ENCODE data around the gene TRIB2. TPM values are rescaled to one million over a fixed set of nuclear protein-coding genes. Genes with fewer than 3 reads are reported as not detected.

TRIB2 gene
- total RNA-seq, 1 donor from 2014 or later = 68.8 TPM

- H3K27ac ChIP-seq = no peak overlapping the region
- H3K36me3 ChIP-seq = no peaks in the 10 kb centered on the region
- peaks cover 5% of the 10 kb centered on the region for H3K27me3 Mint-ChIP-seq (ENCODE audit: insufficient read depth, low read depth)
- H3F3A ChIP-seq (ENCODE audit: low read depth) = no peaks in the 10 kb centered on the region
- H3K9me3 Mint-ChIP-seq = peaks cover 17% of the 10 kb centered on the region
- H3K79me2 ChIP-seq (ENCODE audit: low read depth) = no peaks in the 10 kb centered on the region
- TF ChIP-seq EZH2phosphoT487 (IDR thresholded peaks at IDR 0.05) = no peak
- TF ChIP-seq EZH2 (IDR thresholded peaks at IDR 0.05) = no peak
- TF ChIP-seq CTCF (IDR thresholded peaks at IDR 0.05) = no peak
- H4K20me1 ChIP-seq (ENCODE audit: low read depth) = no peaks in the 10 kb centered on the region
- no peaks in the 10 kb centered on the region for H3K27me3 ChIP-seq
- H2AFZ ChIP-seq (replicated peaks) = no peak overlapping the region
- no peak overlapping the region for H3K9ac ChIP-seq
- H3K36me3 Mint-ChIP-seq = no peaks in the 10 kb centered on the region
- no peak overlapping the region for H3K4me2 ChIP-seq
- no peak overlapping the region for H3K4me3 Mint-ChIP-seq
- peak overlapping the region; percentile 20 for H3K27ac Mint-ChIP-seq
- no peak for DNase-seq (ENCODE audit: low spot score)
- no peak overlapping the region for H3K4me3 ChIP-seq
- H3K4me1 Mint-ChIP-seq = peaks cover 27% of the 10 kb centered on the region
- H3K9me3 ChIP-seq (ENCODE audit: low read depth) = no peaks in the 10 kb centered on the region
- peaks cover 16% of the 10 kb centered on the region for H3K4me1 ChIP-seq
These were observed 34.7 kb upstream of the TRIB2 start for GRCh38 chr2:12682017-12682416.

GRCh38 chr2:12683457-12684100 is 33.2 kb upstream of the TRIB2 start:
- no peak overlapping the region for H3K4me3 ChIP-seq
- no peak overlapping the region for H2AFZ ChIP-seq (replicated peaks)
- H3K4me1 Mint-ChIP-seq = peaks cover 27% of the 10 kb centered on the region
- no peaks in the 10 kb centered on the region for H3K9me3 ChIP-seq (ENCODE audit: low read depth)
- no peaks in the 10 kb centered on the region for H3K36me3 Mint-ChIP-seq
- H3K36me3 ChIP-seq = no peaks in the 10 kb centered on the region
- no peak overlapping the region for H3K9ac ChIP-seq
- no peaks in the 10 kb centered on the region for H3F3A ChIP-seq (ENCODE audit: low read depth)
- H3K27me3 ChIP-seq = no peaks in the 10 kb centered on the region
- no peak overlapping the region for H3K27ac Mint-ChIP-seq
- H3K4me1 ChIP-seq = peaks cover 16% of the 10 kb centered on the region
- no peak for TF ChIP-seq EZH2phosphoT487 (IDR thresholded peaks at IDR 0.05)
- no peak for TF ChIP-seq CTCF (IDR thresholded peaks at IDR 0.05)
- no peak for TF ChIP-seq EZH2 (IDR thresholded peaks at IDR 0.05)
- H3K27me3 Mint-ChIP-seq (ENCODE audit: insufficient read depth, low read depth) = peaks cover 5% of the 10 kb centered on the region
- no peak for DNase-seq (ENCODE audit: low spot score)
- H3K4me3 Mint-ChIP-seq = no peak overlapping the region
- H3K9me3 Mint-ChIP-seq = peaks cover 20% of the 10 kb centered on the region
- H3K4me2 ChIP-seq = peak overlapping the region; percentile 29
- no peaks in the 10 kb centered on the region for H3K79me2 ChIP-seq (ENCODE audit: low read depth)
- H3K27ac ChIP-seq = no peak overlapping the region
- H4K20me1 ChIP-seq (ENCODE audit: low read depth) = no peaks in the 10 kb centered on the region

GRCh38 chr2:12684471-12684936 is 32.2 kb upstream of the TRIB2 start:
- TF ChIP-seq EZH2 (IDR thresholded peaks at IDR 0.05) = no peak
- no peak for TF ChIP-seq EZH2phosphoT487 (IDR thresholded peaks at IDR 0.05)
- TF ChIP-seq CTCF (IDR thresholded peaks at IDR 0.05) = no peak
- Histone ChIP-seq H3K4me1 (peaks cover 16% of the 10 kb centered on the region), H3K27me3 (no peaks in the 10 kb centered on the region), H3K9ac (no peak overlapping the region), H3K79me2 (ENCODE audit: low read depth) (no peaks in the 10 kb centered on the region), H3K27ac (no peak overlapping the region), H3F3A (ENCODE audit: low read depth) (no peaks in the 10 kb centered on the region), H4K20me1 (ENCODE audit: low read depth) (no peaks in the 10 kb centered on the region), H3K9me3 (ENCODE audit: low read depth) (no peaks in the 10 kb centered on the region), H3K4me2 (no peak overlapping the region), H2AFZ (replicated peaks) (no peak overlapping the region), H3K36me3 (no peaks in the 10 kb centered on the region), H3K4me3 (no peak overlapping the region)
- H3K9me3 Mint-ChIP-seq = peaks cover 19% of the 10 kb centered on the region
- no peak overlapping the region for H3K4me3 Mint-ChIP-seq
- no peak for DNase-seq (ENCODE audit: low spot score)
- H3K27me3 Mint-ChIP-seq (ENCODE audit: insufficient read depth, low read depth) = peaks cover 5% of the 10 kb centered on the region
- no peak overlapping the region for H3K27ac Mint-ChIP-seq
- H3K36me3 Mint-ChIP-seq = no peaks in the 10 kb centered on the region
- H3K4me1 Mint-ChIP-seq = peaks cover 27% of the 10 kb centered on the region
